Measurements from ENCODE around the gene RIMBP2.

Gene RIMBP2

DNA sequence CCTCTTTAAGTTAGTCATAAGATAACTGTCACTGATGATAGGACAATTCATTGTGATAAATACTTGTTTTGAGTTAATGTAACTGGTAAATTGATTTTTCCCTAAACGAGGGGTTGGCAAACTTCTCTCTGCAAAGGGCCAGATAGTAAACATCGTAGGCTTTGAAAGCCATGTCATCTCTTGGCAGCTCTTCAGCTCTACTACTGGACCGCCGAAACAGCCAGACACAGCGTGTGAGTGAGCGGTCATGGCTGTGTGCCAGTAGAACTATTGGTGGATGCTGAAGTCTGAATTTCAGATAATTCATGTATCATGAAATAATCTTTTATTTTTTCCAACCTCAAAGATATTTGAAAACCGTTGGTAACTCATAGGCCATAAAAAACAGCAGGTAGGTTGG, 368.5 kb downstream of the RIMBP2 start:
- DNase-seq (ENCODE audit: low read depth): no peak
- TF ChIP-seq, protein P1, sequence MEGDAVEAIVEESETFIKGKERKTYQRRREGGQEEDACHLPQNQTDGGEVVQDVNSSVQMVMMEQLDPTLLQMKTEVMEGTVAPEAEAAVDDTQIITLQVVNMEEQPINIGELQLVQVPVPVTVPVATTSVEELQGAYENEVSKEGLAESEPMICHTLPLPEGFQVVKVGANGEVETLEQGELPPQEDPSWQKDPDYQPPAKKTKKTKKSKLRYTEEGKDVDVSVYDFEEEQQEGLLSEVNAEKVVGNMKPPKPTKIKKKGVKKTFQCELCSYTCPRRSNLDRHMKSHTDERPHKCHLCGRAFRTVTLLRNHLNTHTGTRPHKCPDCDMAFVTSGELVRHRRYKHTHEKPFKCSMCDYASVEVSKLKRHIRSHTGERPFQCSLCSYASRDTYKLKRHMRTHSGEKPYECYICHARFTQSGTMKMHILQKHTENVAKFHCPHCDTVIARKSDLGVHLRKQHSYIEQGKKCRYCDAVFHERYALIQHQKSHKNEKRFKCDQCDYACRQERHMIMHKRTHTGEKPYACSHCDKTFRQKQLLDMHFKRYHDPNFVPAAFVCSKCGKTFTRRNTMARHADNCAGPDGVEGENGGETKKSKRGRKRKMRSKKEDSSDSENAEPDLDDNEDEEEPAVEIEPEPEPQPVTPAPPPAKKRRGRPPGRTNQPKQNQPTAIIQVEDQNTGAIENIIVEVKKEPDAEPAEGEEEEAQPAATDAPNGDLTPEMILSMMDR (IDR thresholded peaks at IDR 0.05; ENCODE audit: control insufficient read depth, insufficient read depth, low read depth, low read length, missing control alignments): no peak
- no peak overlapping the region for H3K4me3 ChIP-seq (ENCODE audit: control insufficient read depth, low read depth, low read length)

Measured in AG09309 (cell line).